Measurements from ENCODE around the gene PSD4. TPM values are rescaled to one million over a fixed set of nuclear protein-coding genes. Genes with fewer than 3 reads are reported as not detected.

PSD4 gene
- total RNA-seq, 4 donors from 2014 or later, result 6.3 to 27.6 (median 13.1) TPM

DNA sequence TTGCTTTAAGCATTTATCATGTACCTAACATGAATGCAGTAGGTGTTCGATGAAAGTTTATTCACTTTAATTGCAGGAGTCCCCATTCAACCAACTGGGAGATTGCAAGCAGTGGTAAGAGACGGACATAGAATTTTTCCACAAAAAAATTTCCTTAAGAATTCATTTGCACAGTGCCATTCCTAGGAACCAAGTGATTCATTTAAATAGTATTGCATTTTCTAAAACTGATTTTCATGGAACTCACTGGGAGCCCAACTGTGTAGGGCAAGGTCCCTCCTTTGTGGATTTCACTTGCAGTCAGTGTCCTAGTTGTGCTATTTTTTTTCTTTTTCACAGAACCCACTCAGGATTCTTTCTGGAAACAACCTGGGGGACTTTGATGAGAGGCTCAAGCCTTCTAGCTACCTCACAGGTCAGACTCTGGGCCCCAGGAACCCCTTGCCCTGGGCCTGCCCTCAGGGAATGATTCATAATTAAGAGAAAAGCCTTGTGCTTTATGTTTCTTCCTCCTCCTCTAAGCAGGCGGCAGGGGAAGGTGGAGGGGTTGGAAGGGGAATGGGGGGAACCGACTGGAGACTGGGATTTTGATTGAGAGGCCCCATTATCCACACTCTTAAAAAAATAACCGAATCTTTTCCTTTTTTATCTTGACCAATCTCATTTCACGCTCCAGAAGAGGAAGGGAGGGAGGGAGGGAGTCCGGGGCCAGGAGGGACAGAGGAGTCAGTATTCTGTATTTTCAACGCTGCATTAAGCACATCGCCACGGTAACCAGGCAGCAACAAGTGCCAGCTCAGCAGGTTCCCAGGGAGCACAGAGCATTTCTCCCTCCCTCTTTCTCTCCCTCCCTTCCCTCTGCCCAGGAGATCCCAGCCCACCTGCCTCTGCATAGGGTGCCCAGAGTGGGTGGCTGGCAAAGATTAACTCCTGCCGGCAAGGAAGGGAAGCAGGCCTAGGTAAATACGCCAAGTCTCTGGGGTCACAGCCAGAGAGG is 51.8 kb downstream of the PSD4 start:
- ATAC-seq (ENCODE audit: low FRiP score), result peak; percentile 74
- no peak for DNase-seq (ENCODE audit: low spot score)
- TF ChIP-seq CTCF (IDR thresholded peaks at IDR 0.05), result no peak

DNA sequence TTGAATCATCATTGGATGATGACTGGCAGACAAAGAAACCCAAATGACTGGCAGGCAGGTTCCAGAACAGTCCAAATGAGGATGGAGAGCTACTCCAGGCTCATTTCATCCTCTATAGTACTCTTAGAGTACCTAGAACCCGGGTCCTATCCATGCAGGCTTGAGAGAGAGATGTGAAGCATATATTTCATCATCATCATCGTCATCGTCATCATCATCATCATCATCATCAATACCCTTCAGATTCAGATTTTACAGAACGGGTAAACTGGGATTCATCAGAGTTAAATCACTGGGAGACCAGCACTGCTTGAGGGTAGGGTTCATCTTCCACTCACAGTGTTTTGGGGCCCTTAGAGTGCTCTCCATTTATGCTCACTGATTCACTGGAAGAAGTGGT is 52.7 kb downstream of the PSD4 start:
- ATAC-seq (ENCODE audit: low FRiP score) (no peak), DNase-seq (ENCODE audit: low spot score) (no peak)
- TF ChIP-seq CTCF (IDR thresholded peaks at IDR 0.05), result no peak

DNA sequence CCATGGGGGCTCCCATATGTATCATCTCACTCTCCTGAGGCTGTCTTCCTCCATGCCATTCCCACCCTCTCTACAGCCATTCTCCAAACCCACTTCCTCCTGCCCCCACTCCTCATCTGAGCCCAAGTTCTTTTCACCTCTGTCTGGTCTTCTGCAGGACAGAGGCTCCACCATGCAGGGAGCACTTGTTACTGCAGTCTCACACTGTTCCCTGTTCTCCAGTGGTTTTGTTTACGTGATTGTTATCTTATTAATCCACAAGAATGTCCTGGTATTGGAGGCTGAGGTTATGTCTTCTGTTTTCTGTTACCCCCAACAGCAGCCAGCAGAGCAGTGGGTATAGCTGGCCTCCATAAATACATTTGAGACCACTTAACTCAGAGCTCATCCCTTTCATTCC is 53.5 kb downstream of the PSD4 start:
- no peak for TF ChIP-seq CTCF (IDR thresholded peaks at IDR 0.05)
- DNase-seq (ENCODE audit: low spot score), result no peak

DNA sequence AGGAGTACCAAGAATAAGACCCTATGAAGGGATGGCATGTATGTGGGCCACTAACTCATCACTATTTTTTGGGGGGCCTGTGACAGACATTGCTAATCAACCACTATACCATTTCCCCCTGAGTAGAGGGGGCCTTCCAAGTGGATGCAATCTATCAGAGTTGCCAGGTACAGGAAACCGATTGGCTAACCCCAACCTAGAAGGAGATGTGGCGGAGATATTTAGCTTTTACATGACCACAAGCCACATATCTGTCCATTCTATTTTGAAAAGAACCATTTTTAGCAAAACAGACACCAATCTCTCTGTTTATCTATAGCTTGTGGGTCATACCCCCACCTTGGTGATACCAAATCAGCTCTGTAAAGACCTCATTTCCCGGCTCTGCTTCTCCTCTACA is 53.9 kb downstream of the PSD4 start:
- ATAC-seq (ENCODE audit: low FRiP score) (no peak), DNase-seq (ENCODE audit: low spot score) (no peak)
- TF ChIP-seq CTCF (IDR thresholded peaks at IDR 0.05), result no peak

More for the DNA sequence above, 53.5 kb downstream of the PSD4 start:
- ATAC-seq (ENCODE audit: low FRiP score), result no peak

DNA sequence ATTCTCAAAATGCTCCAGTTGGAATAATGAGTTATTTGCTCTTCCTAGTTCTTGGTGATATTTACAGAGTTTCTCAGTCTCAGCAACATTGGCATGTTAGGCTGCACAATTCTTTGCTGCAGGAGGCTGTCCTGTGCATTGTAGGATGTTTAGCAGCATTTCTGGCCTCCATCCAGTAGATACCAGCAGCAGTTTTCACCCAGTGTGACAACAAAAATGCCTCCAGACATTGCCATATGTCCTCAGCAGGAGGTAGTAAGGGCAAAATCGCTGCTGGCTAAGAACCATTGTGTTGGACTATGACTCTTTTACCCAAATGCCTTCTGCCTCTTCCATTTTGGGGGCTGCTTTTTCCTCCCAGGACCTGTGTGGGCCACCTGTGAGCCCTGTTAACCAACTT is 54.6 kb downstream of the PSD4 start:
- no peak for TF ChIP-seq CTCF (IDR thresholded peaks at IDR 0.05)
- DNase-seq (ENCODE audit: low spot score) (no peak), ATAC-seq (ENCODE audit: low FRiP score) (no peak)

DNA sequence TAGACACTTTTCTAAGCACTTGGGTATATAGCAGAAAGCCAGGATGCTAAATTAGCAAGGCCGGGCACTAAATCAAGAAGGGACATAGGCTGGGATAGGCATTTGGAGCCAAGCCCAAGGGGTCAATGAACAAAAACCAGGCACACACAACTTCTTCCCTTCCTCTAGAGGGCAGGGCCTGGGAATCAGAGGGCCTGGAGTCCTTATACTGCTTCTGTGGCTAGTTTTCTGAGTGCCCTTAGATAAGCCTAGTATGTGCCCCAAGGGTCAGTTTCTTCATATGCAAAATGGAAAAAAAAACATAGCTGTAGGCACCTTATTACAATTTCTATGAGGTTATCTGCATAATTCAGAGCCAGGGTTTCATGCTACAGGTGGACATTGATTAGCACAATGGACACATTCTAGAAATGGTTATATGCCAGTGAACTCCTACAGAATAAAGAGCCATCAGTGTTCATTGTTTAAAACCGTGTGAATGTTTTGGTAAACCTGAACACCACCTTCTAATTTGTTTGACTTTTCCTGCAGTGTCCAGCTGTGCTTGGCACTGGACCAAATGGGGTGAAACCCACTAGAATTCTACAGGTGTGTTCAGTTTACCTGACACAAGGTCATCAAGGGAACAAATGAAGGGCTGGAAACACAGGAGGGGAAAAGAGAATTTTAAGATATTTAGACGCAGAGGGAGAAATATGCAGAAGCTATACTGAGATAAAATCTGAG is 55.4 kb downstream of the PSD4 start:
- no peak for ATAC-seq (ENCODE audit: low FRiP score)
- DNase-seq (ENCODE audit: low spot score), result no peak
- no peak for TF ChIP-seq CTCF (IDR thresholded peaks at IDR 0.05)
